MM.1S (cell line): ENCODE results near the gene XXYLT1.

ENCODE experiments used
- DNase-seq: peaks from one replicate; pipeline ENCODE4 v3.0.0-alpha.2; 2015
- H2AFZ ChIP-seq: fragments of 300-600 bp; sonication (generic); 2 replicates; pipeline ENCODE4 v1.6.0; 2016; ENCODE audit warnings: antibody characterized with exemption, low read length
- H3F3A ChIP-seq: fragments of 300-600 bp; sonication (generic); 2 replicates; pipeline ENCODE4 v1.6.1; 2016; ENCODE audit warnings: mild to moderate bottlenecking, antibody characterized with exemption, low read length, moderate library complexity, mixed read lengths; ENCODE audit not compliant: insufficient read depth
- H3K27ac ChIP-seq: fragments of 300-600 bp; sonication (generic); 2 replicates; pipeline ENCODE4 v1.5.1; 2016; ENCODE audit warnings: mild to moderate bottlenecking, low read length
- H3K27me3 ChIP-seq: fragments of 300-600 bp; sonication (generic); replicated peaks from 2 replicates; pipeline ENCODE4 v1.6.0; 2016; ENCODE audit warnings: low read length; ENCODE audit not compliant: insufficient read depth
- H3K36me3 ChIP-seq: fragments of 300-600 bp; sonication (generic); replicated peaks from 2 replicates; pipeline ENCODE4 v1.6.1; 2016; ENCODE audit warnings: mild to moderate bottlenecking, low read length, mixed read lengths; ENCODE audit not compliant: insufficient read depth
- H3K4me1 ChIP-seq: fragments of 300-600 bp; sonication (generic); 2 replicates; pipeline ENCODE4 v1.6.1; 2016; ENCODE audit warnings: low read length, mixed read lengths
- H3K4me2 ChIP-seq: fragments of 300-600 bp; sonication (generic); 2 replicates; pipeline ENCODE4 v1.6.0; 2016; ENCODE audit warnings: low read depth, low read length
- H3K4me3 ChIP-seq: fragments of 300-600 bp; sonication (generic); 2 replicates; pipeline ENCODE4 v1.5.1; 2016; ENCODE audit warnings: low read length, mixed read lengths
- H3K79me2 ChIP-seq: fragments of 300-600 bp; sonication (generic); 2 replicates; pipeline ENCODE4 v1.6.1; 2016; ENCODE audit warnings: mixed run types, low read length, mixed read lengths
- H3K9ac ChIP-seq: fragments of 300-600 bp; sonication (generic); 2 replicates; pipeline ENCODE4 v1.6.1; 2016; ENCODE audit warnings: low read length, mixed read lengths
- H3K9me2 ChIP-seq: fragments of 300-600 bp; sonication (generic); replicated peaks from 2 replicates; pipeline ENCODE4 v1.6.1; 2016; ENCODE audit warnings: mild to moderate bottlenecking, low read length, mixed read lengths; ENCODE audit not compliant: insufficient read depth
- H3K9me3 ChIP-seq: fragments of 300-600 bp; sonication (generic); replicated peaks from 2 replicates; pipeline ENCODE4 v1.6.1; 2016; ENCODE audit warnings: mild to moderate bottlenecking, low read length, mixed read lengths; ENCODE audit not compliant: insufficient read depth
- H4K20me1 ChIP-seq: fragments of 300-600 bp; sonication (generic); 2 replicates; pipeline ENCODE4 v1.6.1; 2016; ENCODE audit warnings: mild to moderate bottlenecking, low read length, moderate library complexity, mixed read lengths; ENCODE audit not compliant: insufficient read depth
- EZH2 ChIP-seq: fragments of 300-600 bp; sonication (generic); optimal IDR thresholded peaks from 2 replicates; pipeline ENCODE3; 2017; ENCODE audit warnings: low read depth, mild to moderate bottlenecking, antibody characterized with exemption, low read length, mixed read lengths
- EZH2phosphoT487 ChIP-seq: fragments of 300-600 bp; sonication (generic); IDR thresholded peaks from 2 replicates; pipeline ENCODE4 v1.6.1; 2018; ENCODE audit warnings: antibody characterized with exemption, low read length
- TF ChIP-seq, protein P1 (sequence below): fragments of 300-600 bp; sonication (generic); IDR thresholded peaks from 2 replicates; pipeline ENCODE4 v1.5.1; 2016; ENCODE audit warnings: antibody characterized with exemption, low read length, mixed read lengths

The XXYLT1 gene

DNA sequence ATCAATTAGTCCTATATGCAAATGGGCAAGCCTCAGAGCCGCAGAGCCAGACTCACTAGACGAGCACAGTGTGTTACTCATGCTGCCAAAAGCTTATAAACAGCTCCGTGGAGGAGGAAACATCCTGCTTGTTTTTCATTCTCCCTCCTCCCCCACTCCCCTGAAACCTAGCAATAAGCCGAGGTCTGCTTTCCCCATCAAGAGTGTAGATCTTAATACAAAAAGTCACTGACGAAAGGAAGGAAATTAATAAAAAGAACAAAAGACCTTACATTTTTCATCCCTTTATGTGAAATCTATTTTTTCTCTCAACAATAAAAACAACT is 88.5 kb downstream of the XXYLT1 start:
- H3K27me3 ChIP-seq: no peaks in the 10 kb centered on the region
- no peak for TF ChIP-seq EZH2
- no peak for TF ChIP-seq EZH2phosphoT487
- TF ChIP-seq, protein P1, sequence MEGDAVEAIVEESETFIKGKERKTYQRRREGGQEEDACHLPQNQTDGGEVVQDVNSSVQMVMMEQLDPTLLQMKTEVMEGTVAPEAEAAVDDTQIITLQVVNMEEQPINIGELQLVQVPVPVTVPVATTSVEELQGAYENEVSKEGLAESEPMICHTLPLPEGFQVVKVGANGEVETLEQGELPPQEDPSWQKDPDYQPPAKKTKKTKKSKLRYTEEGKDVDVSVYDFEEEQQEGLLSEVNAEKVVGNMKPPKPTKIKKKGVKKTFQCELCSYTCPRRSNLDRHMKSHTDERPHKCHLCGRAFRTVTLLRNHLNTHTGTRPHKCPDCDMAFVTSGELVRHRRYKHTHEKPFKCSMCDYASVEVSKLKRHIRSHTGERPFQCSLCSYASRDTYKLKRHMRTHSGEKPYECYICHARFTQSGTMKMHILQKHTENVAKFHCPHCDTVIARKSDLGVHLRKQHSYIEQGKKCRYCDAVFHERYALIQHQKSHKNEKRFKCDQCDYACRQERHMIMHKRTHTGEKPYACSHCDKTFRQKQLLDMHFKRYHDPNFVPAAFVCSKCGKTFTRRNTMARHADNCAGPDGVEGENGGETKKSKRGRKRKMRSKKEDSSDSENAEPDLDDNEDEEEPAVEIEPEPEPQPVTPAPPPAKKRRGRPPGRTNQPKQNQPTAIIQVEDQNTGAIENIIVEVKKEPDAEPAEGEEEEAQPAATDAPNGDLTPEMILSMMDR: no peak
- H3F3A ChIP-seq: no peaks in the 10 kb centered on the region
- H2AFZ ChIP-seq: no peak overlapping the region
- no peaks in the 10 kb centered on the region for H3K36me3 ChIP-seq
- no peaks in the 10 kb centered on the region for H3K9me3 ChIP-seq
- no peak overlapping the region for H3K27ac ChIP-seq
- H3K4me3 ChIP-seq: no peak overlapping the region
- H3K79me2 ChIP-seq: no peaks in the 10 kb centered on the region
- H3K4me2 ChIP-seq: no peak overlapping the region
- DNase-seq: no peak
- H3K4me1 ChIP-seq: peaks cover 3% of the 10 kb centered on the region; the same call in 1 of the 2 replicates
- no peak overlapping the region for H3K9ac ChIP-seq
- H3K9me2 ChIP-seq: no peaks in the 10 kb centered on the region
- no peaks in the 10 kb centered on the region for H4K20me1 ChIP-seq

DNA sequence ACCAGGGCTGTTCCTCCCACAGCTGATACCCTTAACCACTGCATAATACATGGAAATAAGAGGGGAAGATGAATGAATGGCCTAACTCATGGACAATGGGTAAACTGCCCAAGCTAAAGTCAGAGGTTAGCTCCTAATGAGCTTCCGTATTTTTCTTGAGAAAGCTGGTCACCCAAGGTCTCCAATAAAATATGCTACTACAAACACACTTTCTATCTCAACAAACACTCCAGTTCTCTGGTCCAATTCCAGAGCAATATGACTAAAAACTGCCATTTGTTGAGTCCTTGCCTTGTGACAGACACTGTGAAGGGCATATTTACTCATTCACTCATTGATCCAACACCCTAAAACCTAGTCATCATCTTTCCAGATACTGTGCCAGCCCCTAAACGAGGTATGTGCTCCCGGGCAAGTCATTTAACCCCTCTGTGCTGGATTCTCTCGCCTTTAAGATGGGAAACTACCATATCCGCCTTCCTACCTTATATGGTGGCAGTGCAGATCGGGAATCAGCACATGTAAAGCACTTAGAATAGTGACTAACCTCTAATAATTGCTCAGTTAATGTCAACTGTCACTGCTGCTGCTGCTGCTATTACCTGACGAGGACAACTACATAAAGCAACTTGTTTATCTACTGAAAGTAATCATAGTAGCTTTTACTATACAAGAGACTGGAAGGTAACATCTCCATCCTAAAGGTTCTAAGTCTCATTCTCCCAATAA is 89.1 kb downstream of the XXYLT1 start:
- Histone ChIP-seq H3K79me2 (no peaks in the 10 kb centered on the region), H3K4me3 (no peak overlapping the region), H3K4me1 (peaks cover 3% of the 10 kb centered on the region; the same call in 1 of the 2 replicates), H3K9ac (no peak overlapping the region), H3K9me2 (no peaks in the 10 kb centered on the region), H3K27me3 (no peaks in the 10 kb centered on the region), H3K9me3 (no peaks in the 10 kb centered on the region), H2AFZ (no peak overlapping the region), H4K20me1 (no peaks in the 10 kb centered on the region), H3K4me2 (no peak overlapping the region), H3F3A (no peaks in the 10 kb centered on the region), H3K36me3 (no peaks in the 10 kb centered on the region), H3K27ac (no peak overlapping the region)
- TF ChIP-seq EZH2 (no peak), EZH2phosphoT487 (no peak)
- TF ChIP-seq, protein P1: no peak
- DNase-seq: no peak

DNA sequence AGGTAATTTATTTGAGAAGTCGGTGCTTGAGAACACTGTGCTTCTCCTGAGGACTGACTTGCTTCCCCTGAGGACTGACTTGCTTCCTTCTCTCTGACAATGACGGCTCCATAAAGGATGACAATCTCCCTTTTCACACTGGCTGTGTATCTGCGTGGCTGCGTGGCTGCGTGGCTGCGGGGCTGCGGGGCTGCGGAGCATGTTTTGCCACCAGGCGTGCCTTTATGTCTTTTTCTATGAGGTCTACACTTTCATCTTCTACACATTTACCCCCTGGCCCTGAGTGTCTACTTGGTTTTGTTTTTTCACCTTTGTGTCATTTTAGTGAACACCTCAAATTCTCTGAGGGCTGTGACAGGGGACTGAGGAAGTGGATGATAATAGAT is 89.9 kb downstream of the XXYLT1 start:
- no peaks in the 10 kb centered on the region for H4K20me1 ChIP-seq
- H3K4me3 ChIP-seq: no peak overlapping the region
- no peaks in the 10 kb centered on the region for H3K9me3 ChIP-seq
- no peak overlapping the region for H3K27ac ChIP-seq
- no peaks in the 10 kb centered on the region for H3K79me2 ChIP-seq
- no peak overlapping the region for H2AFZ ChIP-seq
- peaks cover 3% of the 10 kb centered on the region; the same call in 1 of the 2 replicates for H3K4me1 ChIP-seq
- H3K4me2 ChIP-seq: no peak overlapping the region
- no peak for TF ChIP-seq EZH2phosphoT487
- no peak for TF ChIP-seq EZH2
- TF ChIP-seq, protein P1: no peak
- H3K9me2 ChIP-seq: no peaks in the 10 kb centered on the region
- H3F3A ChIP-seq: no peaks in the 10 kb centered on the region
- DNase-seq: no peak
- H3K9ac ChIP-seq: no peak overlapping the region
- H3K27me3 ChIP-seq: no peaks in the 10 kb centered on the region
- no peaks in the 10 kb centered on the region for H3K36me3 ChIP-seq
